ENCODE data around the gene QRICH1. TPM values are rescaled to one million over a fixed set of nuclear protein-coding genes. Genes with fewer than 3 reads are reported as not detected.
A peak's percentile ranks its signal among the peaks of the same experiment; 100 is the strongest.

The QRICH1 gene
- total RNA-seq, 1 experiment from 2014 or later, result 151 TPM

DNA sequence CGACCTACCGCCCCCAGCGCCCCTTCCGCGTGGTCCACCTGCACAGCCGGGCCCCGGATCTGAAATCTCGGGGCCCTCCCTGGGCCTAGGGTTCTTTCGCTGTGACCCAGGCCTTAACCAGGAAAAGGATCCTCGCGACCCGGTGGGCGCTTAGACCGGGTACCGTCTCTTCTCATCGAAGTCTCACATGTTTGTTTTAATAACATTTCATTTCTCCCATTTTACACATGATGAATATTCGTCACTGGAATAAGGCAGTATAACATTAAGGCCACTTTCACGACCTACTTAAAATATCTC is 75.2 kb downstream of the QRICH1 start:
- H2BK20ac ChIP-seq (ENCODE audit: low read depth, low read length, poor library complexity, severe bottlenecking), result no peak overlapping the region
- H2BK12ac ChIP-seq (ENCODE audit: insufficient read length, low read depth, low read length), result no peak overlapping the region
- no peak overlapping the region for H3K9ac ChIP-seq (ENCODE audit: extremely low read depth, insufficient read length, low read length)
- WGBS (ENCODE audit: extremely low coverage, insufficient read length, low lambda C conversion rate), result no CpG with 5 or more reads among the region's 18 CpGs
- H3K27ac ChIP-seq (ENCODE audit: insufficient read length, low read depth, low read length), result no peak overlapping the region
- no peak for DNase-seq
- Mint-ChIP-seq H3K27ac (peak overlapping the region; percentile 38 to 87 (median 42); a peak in 6 of 7 replicates), H3K4me3 (peak overlapping the region; percentile 91 to 95), H3K36me3 (ENCODE audit: insufficient read depth in 1 of 3, low read depth in 3 of 3) (peaks cover 21 to 43% (median 37%) of the 10 kb centered on the region in 3 experiments), H3K27me3 (ENCODE audit: low read depth) (no peaks in the 10 kb centered on the region), H3K9me3 (no peaks in the 10 kb centered on the region), H3K4me1 (peaks cover 27 to 28% of the 10 kb centered on the region in 2 experiments)
- H3K18ac ChIP-seq (ENCODE audit: insufficient read length, low read depth, low read length), result no peak overlapping the region
- peak overlapping the region; percentile 37 for H3K4me2 ChIP-seq (ENCODE audit: insufficient read depth, insufficient read length, low read length)
- TF ChIP-seq, protein P1, sequence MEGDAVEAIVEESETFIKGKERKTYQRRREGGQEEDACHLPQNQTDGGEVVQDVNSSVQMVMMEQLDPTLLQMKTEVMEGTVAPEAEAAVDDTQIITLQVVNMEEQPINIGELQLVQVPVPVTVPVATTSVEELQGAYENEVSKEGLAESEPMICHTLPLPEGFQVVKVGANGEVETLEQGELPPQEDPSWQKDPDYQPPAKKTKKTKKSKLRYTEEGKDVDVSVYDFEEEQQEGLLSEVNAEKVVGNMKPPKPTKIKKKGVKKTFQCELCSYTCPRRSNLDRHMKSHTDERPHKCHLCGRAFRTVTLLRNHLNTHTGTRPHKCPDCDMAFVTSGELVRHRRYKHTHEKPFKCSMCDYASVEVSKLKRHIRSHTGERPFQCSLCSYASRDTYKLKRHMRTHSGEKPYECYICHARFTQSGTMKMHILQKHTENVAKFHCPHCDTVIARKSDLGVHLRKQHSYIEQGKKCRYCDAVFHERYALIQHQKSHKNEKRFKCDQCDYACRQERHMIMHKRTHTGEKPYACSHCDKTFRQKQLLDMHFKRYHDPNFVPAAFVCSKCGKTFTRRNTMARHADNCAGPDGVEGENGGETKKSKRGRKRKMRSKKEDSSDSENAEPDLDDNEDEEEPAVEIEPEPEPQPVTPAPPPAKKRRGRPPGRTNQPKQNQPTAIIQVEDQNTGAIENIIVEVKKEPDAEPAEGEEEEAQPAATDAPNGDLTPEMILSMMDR (conservative IDR thresholded peaks at IDR 0.05), result 0 out of 3 replicates have a peak, but pooled peaks have one; percentile 3
- H2BK120ac ChIP-seq (ENCODE audit: low read depth, low read length, poor library complexity, severe bottlenecking), result no peak overlapping the region
- H3T11ph ChIP-seq (ENCODE audit: low read length), result no peak overlapping the region
- H3K56ac ChIP-seq (ENCODE audit: insufficient read length, low read depth, low read length), result no peak overlapping the region
- H3K79me2 ChIP-seq (ENCODE audit: insufficient read depth, low read length), result no peaks in the 10 kb centered on the region
- no peaks in the 10 kb centered on the region for H3K9me3 ChIP-seq (ENCODE audit: control insufficient read depth, low read depth, low read length)
- no peak overlapping the region for H2AK5ac ChIP-seq (ENCODE audit: insufficient read length, low read length)
- peaks cover 22% of the 10 kb centered on the region for H3K23me2 ChIP-seq (ENCODE audit: insufficient read length, low read depth, low read length, poor library complexity, severe bottlenecking)
- H4K91ac ChIP-seq (ENCODE audit: insufficient read length, low read depth, low read length), result no peak overlapping the region
- H3K23ac ChIP-seq (ENCODE audit: insufficient read length, low read depth, low read length), result no peak overlapping the region
- no peak overlapping the region for H2BK15ac ChIP-seq (ENCODE audit: low read depth, low read length)
- H2BK5ac ChIP-seq (ENCODE audit: insufficient read length, low read length), result no peak overlapping the region
- no peak overlapping the region for H4K5ac ChIP-seq (ENCODE audit: insufficient read length, low read depth, low read length)
- no peak overlapping the region for H2AFZ ChIP-seq (ENCODE audit: low read length)
- H3K4ac ChIP-seq (ENCODE audit: low read depth, low read length), result no peak overlapping the region
- H4K20me1 ChIP-seq (ENCODE audit: control insufficient read depth, insufficient read depth, insufficient read length), result peaks cover 2% of the 10 kb centered on the region
- H3K27me3 ChIP-seq (ENCODE audit: insufficient read depth, low read length), result no peaks in the 10 kb centered on the region
- H3K4me1 ChIP-seq (ENCODE audit: insufficient read depth, low read length), result no peaks in the 10 kb centered on the region
- H3K14ac ChIP-seq (ENCODE audit: insufficient read depth, low read length), result no peak overlapping the region
- H3K79me1 ChIP-seq (ENCODE audit: insufficient read depth, low read depth, low read length, poor library complexity, severe bottlenecking), result no peaks in the 10 kb centered on the region
- H4K8ac ChIP-seq (replicated peaks; ENCODE audit: insufficient read length, low read depth, low read length), result no peak overlapping the region
